ENCODE measurements around the gene MYL6. TPM values are rescaled to one million over a fixed set of nuclear protein-coding genes. Genes with fewer than 3 reads are reported as not detected.
"Not testable (repeated sequence)": the region's sequence is repeated elsewhere in the genome, so short reads cannot be mapped to it uniquely, and the experiment has no call there.

Gene MYL6
- total RNA-seq, 1 experiment from 2014 or later, result 1,658 TPM

DNA sequence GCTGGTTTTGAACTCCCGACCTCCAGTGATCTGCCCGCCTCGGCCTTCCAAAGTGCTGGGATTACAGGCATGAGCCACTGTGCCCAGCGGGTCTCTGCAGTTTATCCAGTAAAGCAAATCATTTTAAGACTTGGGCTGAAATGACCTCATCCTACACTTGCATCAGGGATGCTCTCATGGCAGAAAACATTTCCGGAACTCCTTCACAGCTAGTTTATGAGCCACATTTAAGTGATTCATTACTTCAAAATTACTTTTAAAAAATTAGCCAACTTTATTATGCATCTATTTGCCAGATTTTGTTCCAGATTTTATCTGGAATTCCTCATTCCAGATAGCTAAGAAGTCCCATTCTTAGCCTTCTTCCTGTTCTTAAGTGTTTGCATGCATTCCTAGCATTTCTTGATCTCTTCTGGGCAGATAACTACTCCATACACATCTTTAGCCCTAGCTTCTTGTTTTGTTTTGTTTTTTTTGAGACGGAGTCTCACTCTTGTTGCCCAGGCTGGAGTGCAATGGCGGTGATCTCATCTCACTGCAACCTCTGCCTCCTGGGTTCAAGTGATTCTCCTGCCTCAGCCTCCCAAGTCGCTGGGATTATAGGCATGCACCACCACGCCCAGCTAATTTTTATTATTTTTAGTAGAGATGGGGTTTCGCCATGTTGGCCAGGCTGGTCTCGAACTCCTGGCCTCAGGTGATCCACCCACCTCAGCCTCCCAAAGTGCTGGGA, 38.8 kb downstream of the MYL6 start:
- not testable (repeated sequence) for H3K36me3 ChIP-seq, H3K27me3 ChIP-seq, H3K9me3 ChIP-seq, H3K4me3 ChIP-seq
- DNase-seq, result peak; percentile 84

DNA sequence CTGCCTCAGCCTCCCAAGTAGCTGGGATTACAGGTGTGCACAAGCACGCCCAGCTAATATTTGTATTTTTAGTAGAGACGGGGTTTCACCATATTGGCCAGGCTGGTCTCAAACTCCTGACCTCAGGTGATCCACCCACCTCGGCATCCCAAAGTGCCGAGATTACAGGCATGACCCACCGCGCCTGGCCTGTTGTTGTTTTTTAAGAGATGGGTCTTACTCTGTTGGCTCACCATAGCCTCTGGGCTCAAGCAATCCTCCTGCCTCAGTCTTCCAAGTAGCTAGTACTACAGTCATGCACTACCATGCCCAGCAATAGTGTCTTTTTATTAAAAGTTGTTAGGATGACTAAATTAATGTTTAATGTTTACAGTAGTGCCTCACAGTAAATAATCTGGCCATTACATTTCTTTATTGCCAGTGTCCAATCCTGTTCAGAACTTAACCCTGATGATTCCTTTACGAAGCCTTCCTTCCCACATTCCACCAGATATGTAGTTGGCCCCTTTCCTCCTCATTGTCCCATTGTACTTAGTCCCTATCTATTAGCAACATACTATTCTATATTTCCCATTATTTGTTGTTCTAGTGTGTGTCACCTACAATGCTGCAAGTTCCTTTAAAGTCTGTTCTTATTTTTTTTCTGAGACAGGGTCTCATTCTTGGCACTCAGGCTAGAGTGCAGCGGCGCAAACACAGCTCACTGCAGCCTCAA, 39.9 kb downstream of the MYL6 start:
- DNase-seq, result no peak
- Histone ChIP-seq H3K4me3 (no peak overlapping the region), H3K36me3 (no peaks in the 10 kb centered on the region), H3K9me3 (no peaks in the 10 kb centered on the region), H3K27me3 (no peaks in the 10 kb centered on the region)

DNA sequence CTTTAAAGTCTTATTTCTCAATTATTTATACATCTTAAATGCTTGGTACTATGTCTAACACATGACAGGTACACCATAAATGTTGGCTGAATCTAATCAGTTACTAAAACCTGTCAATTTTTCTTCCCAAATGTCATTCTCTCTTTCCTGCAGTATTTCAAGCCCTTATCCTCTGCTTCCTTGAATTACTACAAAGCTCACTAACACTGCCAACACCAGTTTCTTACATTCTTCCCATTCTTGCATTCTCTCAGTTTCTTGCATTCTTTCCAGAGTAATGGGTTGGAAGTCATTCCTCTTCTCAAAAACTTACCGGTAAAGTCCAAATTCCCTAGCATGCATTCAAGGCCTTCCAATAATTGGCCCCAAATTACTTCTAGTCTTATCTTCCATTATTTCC, 40.7 kb downstream of the MYL6 start:
- Histone ChIP-seq H3K36me3 (no peaks in the 10 kb centered on the region), H3K4me3 (no peak overlapping the region), H3K27me3 (no peaks in the 10 kb centered on the region), H3K9me3 (no peaks in the 10 kb centered on the region)
- no peak for DNase-seq

DNA sequence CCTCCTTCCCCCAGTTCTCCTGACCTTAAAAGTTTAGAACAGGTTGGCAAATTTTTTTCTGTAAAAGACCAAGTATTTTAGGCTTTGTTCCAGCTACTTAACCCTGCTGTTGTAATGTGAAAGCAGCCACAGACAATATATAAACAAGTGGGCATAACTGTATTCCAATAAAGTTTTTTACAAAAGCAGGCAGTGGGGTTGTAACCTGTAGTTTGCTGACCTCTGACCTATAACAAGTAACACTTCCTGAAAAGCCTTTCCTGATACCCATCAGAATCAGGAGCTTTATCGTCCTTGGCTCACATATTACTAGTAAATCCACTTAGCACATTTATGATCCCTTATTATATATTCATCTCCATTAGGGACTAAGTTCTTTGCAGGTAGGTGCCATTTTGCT, 44.2 kb downstream of the MYL6 start:
- no peak for DNase-seq
- Histone ChIP-seq H3K4me3 (no peak overlapping the region), H3K9me3 (no peaks in the 10 kb centered on the region), H3K36me3 (peaks cover 27% of the 10 kb centered on the region), H3K27me3 (no peaks in the 10 kb centered on the region)

DNA sequence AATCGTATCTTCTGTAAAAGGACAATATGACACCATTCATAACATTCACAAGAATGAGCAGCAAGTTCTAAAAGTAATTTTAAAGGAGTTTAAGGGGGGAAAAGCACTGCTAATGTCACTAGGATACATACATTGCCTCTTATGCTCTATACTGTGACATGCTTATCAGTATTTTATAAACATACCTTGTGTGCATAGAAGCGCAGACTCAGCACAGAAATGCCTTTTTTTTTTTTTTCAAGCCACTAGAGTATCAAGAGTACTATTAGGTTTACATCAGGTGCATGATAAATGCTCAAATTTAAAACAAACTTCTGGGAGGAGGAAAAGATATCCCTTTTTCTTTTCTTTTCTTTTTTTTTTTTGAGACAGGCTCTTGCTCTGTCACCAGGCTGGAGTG, 44.7 kb downstream of the MYL6 start:
- no peaks in the 10 kb centered on the region for H3K27me3 ChIP-seq
- no peak overlapping the region for H3K4me3 ChIP-seq
- H3K36me3 ChIP-seq, result peaks cover 32% of the 10 kb centered on the region
- DNase-seq, result no peak
- no peaks in the 10 kb centered on the region for H3K9me3 ChIP-seq

DNA sequence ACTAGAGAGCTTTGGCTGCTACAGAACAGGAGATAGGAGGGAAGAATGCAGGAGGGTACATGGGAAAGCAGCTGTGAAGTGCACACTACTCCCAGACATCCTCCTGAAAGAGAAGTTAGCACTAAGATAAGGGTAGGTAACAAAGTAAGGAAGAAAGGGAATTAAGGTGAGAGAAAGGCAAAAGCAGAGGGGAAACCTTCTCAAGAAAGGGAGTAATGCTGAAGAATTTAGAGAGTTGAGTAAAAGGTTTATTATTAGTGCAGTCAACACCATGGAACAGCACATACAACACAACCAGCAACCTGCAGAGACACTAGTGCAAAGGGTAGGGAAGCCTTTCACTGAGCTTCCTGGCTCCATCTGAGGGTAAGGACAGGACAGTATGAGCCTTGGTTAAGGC, 46.1 kb downstream of the MYL6 start:
- no peak for DNase-seq
- Histone ChIP-seq H3K9me3 (no peaks in the 10 kb centered on the region), H3K36me3 (peaks cover 43% of the 10 kb centered on the region), H3K27me3 (no peaks in the 10 kb centered on the region), H3K4me3 (no peak overlapping the region)

DNA sequence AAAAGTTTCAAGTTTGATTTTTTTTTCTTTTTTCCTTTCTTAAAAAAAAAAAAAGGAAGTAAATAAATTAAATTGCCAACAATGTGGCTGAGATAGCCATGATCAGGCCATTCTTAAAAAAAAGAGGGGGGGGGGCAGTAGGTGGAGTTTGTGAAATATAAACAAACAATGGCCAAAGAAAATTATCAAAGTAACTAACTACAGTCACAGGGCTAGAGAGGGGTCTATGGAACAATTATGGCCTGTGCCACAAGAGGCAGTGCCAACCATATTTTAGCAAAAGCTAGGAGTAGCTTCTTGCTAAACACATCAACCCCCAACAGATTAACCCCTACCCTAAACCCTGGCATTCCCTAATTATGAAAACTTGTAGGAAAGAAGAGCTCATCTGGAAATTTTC, 47.3 kb downstream of the MYL6 start:
- Histone ChIP-seq H3K36me3 (peaks cover 54% of the 10 kb centered on the region), H3K9me3 (no peaks in the 10 kb centered on the region)
- no peak for DNase-seq

DNA sequence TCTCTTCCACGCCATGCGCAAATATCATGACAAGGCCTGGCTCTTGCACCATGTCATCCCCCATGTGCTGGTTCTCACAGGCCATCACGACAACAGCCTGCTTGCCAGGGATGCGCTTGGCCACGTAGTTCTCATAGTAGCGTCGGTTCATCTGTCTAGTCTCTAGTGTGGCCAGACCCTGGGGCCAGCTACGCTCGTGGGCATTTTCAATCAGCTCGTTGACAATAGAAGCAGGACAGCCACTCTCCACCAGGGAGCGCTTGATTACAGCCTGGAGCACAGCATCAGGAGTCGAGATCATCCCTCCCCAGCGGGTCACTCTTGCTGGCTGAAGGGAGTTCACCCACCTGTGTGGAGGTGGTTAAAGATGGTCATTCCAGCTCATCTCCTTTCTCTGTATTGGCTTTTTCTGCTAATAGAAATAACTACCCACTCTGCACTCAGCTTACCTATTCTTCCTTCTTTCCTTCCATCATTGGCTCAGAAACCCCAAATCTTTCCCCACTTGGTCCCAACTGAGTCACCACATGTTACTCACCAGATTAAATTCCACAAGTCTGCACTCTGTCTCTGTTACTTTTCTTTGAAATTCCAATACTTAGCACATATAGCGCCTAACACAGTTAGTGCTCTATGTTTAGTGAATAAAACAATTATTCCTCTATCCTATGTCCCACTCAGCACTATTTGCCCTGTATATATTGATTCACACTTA, 48.5 kb downstream of the MYL6 start:
- peaks cover 66% of the 10 kb centered on the region for H3K36me3 ChIP-seq

More for the DNA sequence above, 47.3 kb downstream of the MYL6 start:
- Histone ChIP-seq H3K27me3 (no peaks in the 10 kb centered on the region), H3K4me3 (no peak overlapping the region)

DNA sequence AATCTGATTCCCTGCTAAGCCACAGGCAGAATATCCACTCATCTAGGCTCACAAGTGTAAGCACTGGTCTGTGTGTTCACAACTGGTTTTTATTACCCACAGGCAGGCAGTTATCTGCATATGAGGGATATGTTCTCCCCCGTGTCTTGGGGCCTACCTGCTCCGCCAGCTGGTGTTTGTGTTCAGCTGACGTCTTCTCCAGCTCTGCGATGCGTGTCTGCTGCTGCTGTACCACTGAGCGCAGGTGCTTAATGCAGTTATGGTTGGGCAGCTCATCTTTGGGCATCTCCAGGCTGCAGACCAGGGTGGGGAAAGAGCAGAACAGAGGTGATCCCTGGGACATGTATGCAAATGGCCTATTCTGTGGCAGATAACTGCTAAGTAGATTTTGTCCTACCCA, 49.8 kb downstream of the MYL6 start:
- peaks cover 79% of the 10 kb centered on the region for H3K36me3 ChIP-seq
- H3K9me3 ChIP-seq, result no peaks in the 10 kb centered on the region
- no peak overlapping the region for H3K4me3 ChIP-seq
- H3K27me3 ChIP-seq, result no peaks in the 10 kb centered on the region
- DNase-seq, result no peak

More for the DNA sequence above, 48.5 kb downstream of the MYL6 start:
- peak; percentile 34 for DNase-seq
- Histone ChIP-seq H3K4me3 (no peak overlapping the region), H3K9me3 (no peaks in the 10 kb centered on the region), H3K27me3 (no peaks in the 10 kb centered on the region)

Other genes starting within 250 kb of the MYL6 start
- gene PYM1, start 230.5 kb upstream of the MYL6 start, total RNA-seq (2014; rRNA removed; shearing (Covaris generic); ENCODE audit: low replicate concordance), result 34.6 and 42.6 TPM in 2 replicates
- 2.6 and 2.9 TPM in 2 replicates for gene DGKA, start 227.2 kb upstream of the MYL6 start, total RNA-seq (2014; rRNA removed; shearing (Covaris generic); ENCODE audit: low replicate concordance)
- 2.0 TPM in 1 of 2 replicates, not detected in the other for gene PMEL, start 192.3 kb upstream of the MYL6 start, total RNA-seq (2014; rRNA removed; shearing (Covaris generic); ENCODE audit: low replicate concordance)
- gene CDK2, start 191.5 kb upstream of the MYL6 start, total RNA-seq (2014; rRNA removed; shearing (Covaris generic); ENCODE audit: low replicate concordance), result 40.9 and 41.8 TPM in 2 replicates
- gene RAB5B, start 184.3 kb upstream of the MYL6 start, total RNA-seq (2014; rRNA removed; shearing (Covaris generic); ENCODE audit: low replicate concordance), result 16.5 and 18.6 TPM in 2 replicates
- 9.7 and 23.4 TPM in 2 replicates for gene SUOX, start 161.1 kb upstream of the MYL6 start, total RNA-seq (2014; rRNA removed; shearing (Covaris generic); ENCODE audit: low replicate concordance)
- gene IKZF4, start 137.3 kb upstream of the MYL6 start, total RNA-seq (2014; rRNA removed; shearing (Covaris generic); ENCODE audit: low replicate concordance), result 0.30 and 0.54 TPM in 2 replicates
- gene RPS26, start 116.4 kb upstream of the MYL6 start, total RNA-seq (2014; rRNA removed; shearing (Covaris generic); ENCODE audit: low replicate concordance), result 313 and 847 TPM in 2 replicates
- 0.56 TPM in 1 of 2 replicates, not detected in the other for gene ERBB3, start 78.2 kb upstream of the MYL6 start, total RNA-seq (2014; rRNA removed; shearing (Covaris generic); ENCODE audit: low replicate concordance)
- 329 and 467 TPM in 2 replicates for gene PA2G4, start 53.8 kb upstream of the MYL6 start, total RNA-seq (2014; rRNA removed; shearing (Covaris generic); ENCODE audit: low replicate concordance)
- gene RPL41, start 41.7 kb upstream of the MYL6 start, total RNA-seq (2014; rRNA removed; shearing (Covaris generic); ENCODE audit: low replicate concordance), result 1,876 and 4,191 TPM in 2 replicates
- 3.5 and 5.3 TPM in 2 replicates for gene ZC3H10, start 40.1 kb upstream of the MYL6 start, total RNA-seq (2014; rRNA removed; shearing (Covaris generic); ENCODE audit: low replicate concordance)
- gene ESYT1, start 30.1 kb upstream of the MYL6 start, total RNA-seq (2014; rRNA removed; shearing (Covaris generic); ENCODE audit: low replicate concordance), result 84.9 and 145 TPM in 2 replicates
- gene MYL6B, start 5.8 kb upstream of the MYL6 start, total RNA-seq (2014; rRNA removed; shearing (Covaris generic); ENCODE audit: low replicate concordance), result 65.7 and 123 TPM in 2 replicates
- gene SMARCC2, start 31.1 kb downstream of the MYL6 start, total RNA-seq (2014; rRNA removed; shearing (Covaris generic); ENCODE audit: low replicate concordance), result 10.6 and 14.8 TPM in 2 replicates
- gene RNF41, start 63.6 kb downstream of the MYL6 start, total RNA-seq (2014; rRNA removed; shearing (Covaris generic); ENCODE audit: low replicate concordance), result 51.6 and 107 TPM in 2 replicates
- gene NABP2, start 66.0 kb downstream of the MYL6 start, total RNA-seq (2014; rRNA removed; shearing (Covaris generic); ENCODE audit: low replicate concordance), result 61.0 and 115 TPM in 2 replicates
- not detected in 2 replicates for gene SLC39A5, start 71.7 kb downstream of the MYL6 start, total RNA-seq (2014; rRNA removed; shearing (Covaris generic); ENCODE audit: low replicate concordance)
- gene ANKRD52, start 100.0 kb downstream of the MYL6 start, total RNA-seq (2014; rRNA removed; shearing (Covaris generic); ENCODE audit: low replicate concordance), result 6.0 and 18.9 TPM in 2 replicates
- gene COQ10A, start 108.6 kb downstream of the MYL6 start, total RNA-seq (2014; rRNA removed; shearing (Covaris generic); ENCODE audit: low replicate concordance), result 6.9 and 7.7 TPM in 2 replicates
- gene CS, start 142.0 kb downstream of the MYL6 start, total RNA-seq (2014; rRNA removed; shearing (Covaris generic); ENCODE audit: low replicate concordance), result 73.4 and 88.0 TPM in 2 replicates
- 126 and 157 TPM in 2 replicates for gene CNPY2, start 157.6 kb downstream of the MYL6 start, total RNA-seq (2014; rRNA removed; shearing (Covaris generic); ENCODE audit: low replicate concordance)
- gene PAN2, start 175.6 kb downstream of the MYL6 start, total RNA-seq (2014; rRNA removed; shearing (Covaris generic); ENCODE audit: low replicate concordance), result 9.3 and 11.9 TPM in 2 replicates
- gene IL23A, start 180.5 kb downstream of the MYL6 start, total RNA-seq (2014; rRNA removed; shearing (Covaris generic); ENCODE audit: low replicate concordance), result not detected in 2 replicates
- gene STAT2, start 201.7 kb downstream of the MYL6 start, total RNA-seq (2014; rRNA removed; shearing (Covaris generic); ENCODE audit: low replicate concordance), result 15.3 and 18.1 TPM in 2 replicates
- not detected in 2 replicates for gene APOF, start 204.5 kb downstream of the MYL6 start, total RNA-seq (2014; rRNA removed; shearing (Covaris generic); ENCODE audit: low replicate concordance)

Data from MG63 (cell line).